ENCODE measurements around the gene SLC25A46.
A peak's percentile ranks its signal among the peaks of the same experiment; 100 is the strongest.

DNA sequence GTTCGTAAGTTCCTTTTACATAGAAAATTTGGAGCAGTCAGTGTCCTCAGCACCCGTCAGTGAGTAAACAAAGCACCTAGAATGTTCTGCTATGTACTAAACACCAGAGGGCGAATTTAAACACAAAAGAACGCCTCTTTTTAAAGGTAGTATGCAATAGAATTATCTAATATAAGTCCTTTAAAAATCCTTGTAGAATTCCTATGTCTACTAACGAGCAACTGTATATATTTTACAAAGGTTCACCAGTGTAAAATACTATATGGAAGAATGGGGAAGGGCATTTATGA is 11.8 kb upstream of the SLC25A46 start:
- TF ChIP-seq, protein P1, sequence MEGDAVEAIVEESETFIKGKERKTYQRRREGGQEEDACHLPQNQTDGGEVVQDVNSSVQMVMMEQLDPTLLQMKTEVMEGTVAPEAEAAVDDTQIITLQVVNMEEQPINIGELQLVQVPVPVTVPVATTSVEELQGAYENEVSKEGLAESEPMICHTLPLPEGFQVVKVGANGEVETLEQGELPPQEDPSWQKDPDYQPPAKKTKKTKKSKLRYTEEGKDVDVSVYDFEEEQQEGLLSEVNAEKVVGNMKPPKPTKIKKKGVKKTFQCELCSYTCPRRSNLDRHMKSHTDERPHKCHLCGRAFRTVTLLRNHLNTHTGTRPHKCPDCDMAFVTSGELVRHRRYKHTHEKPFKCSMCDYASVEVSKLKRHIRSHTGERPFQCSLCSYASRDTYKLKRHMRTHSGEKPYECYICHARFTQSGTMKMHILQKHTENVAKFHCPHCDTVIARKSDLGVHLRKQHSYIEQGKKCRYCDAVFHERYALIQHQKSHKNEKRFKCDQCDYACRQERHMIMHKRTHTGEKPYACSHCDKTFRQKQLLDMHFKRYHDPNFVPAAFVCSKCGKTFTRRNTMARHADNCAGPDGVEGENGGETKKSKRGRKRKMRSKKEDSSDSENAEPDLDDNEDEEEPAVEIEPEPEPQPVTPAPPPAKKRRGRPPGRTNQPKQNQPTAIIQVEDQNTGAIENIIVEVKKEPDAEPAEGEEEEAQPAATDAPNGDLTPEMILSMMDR (IDR thresholded peaks at IDR 0.05) = peak in 1 of 12 donors; percentile 7
- no peak for TF ChIP-seq POLR2A (IDR thresholded peaks at IDR 0.05)

Data from heart left ventricle (tissue), 13 donors.